ENCODE results near the gene PCNX1.

Gene PCNX1

DNA sequence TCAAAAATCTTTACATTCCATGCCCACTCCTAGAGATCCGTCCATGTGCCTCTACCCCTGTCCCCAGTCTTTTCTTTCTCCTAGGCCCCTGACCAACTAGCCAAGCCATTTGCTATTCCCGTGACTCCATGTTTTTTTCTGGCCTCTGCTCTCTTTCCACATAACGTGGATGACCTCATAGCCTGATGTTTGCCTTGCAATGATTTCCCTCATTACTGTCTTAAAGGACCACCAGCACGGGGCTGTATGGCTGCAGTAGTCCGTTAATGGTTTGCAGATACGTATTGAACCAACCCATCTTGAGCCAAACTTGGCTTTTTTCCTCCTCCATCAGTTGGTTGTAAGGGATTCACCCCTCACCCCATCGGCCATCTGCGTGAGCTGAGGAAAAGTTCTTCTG, 226.0 kb downstream of the PCNX1 start:
- H3K4me3 ChIP-seq (ENCODE audit: low read depth, low read length), result no peak overlapping the region

GRCh38 chr14:71135496-71135895, 228.2 kb downstream of the PCNX1 start:
- no peaks in the 10 kb centered on the region for H3K4me1 ChIP-seq (ENCODE audit: control insufficient read depth, insufficient read depth, low read length)
- no peak overlapping the region for H3K4me3 ChIP-seq (ENCODE audit: low read depth, low read length)
- no peaks in the 10 kb centered on the region for H3K9me3 ChIP-seq (ENCODE audit: control insufficient read depth, insufficient read depth, low read depth, low read length)
- H3K27ac ChIP-seq (ENCODE audit: extremely low read depth, low read depth, low read length), result no peak overlapping the region
- CTCF ChIA-PET, result interaction anchor here (0.6 to 1.8 kb wide), 2 partner anchors 30 to 720 kb away, joined by 3 to 5 read pairs; no protein-coding TSS in a partner anchor
- POLR2A ChIA-PET, result no interaction called here
- H3K36me3 ChIP-seq (ENCODE audit: control insufficient read depth in 2 of 2, insufficient read depth in 1 of 2, low read length in 2 of 2), result no peaks in the 10 kb centered on the region
- TF ChIP-seq SALL2 (tag by site-specific recombination; IDR thresholded peaks at IDR 0.05; ENCODE audit: borderline replicate concordance), result no peak
- TF ChIP-seq ZNF747 (tag by site-specific recombination; IDR thresholded peaks at IDR 0.05), result no peak
- TF ChIP-seq, protein P1, sequence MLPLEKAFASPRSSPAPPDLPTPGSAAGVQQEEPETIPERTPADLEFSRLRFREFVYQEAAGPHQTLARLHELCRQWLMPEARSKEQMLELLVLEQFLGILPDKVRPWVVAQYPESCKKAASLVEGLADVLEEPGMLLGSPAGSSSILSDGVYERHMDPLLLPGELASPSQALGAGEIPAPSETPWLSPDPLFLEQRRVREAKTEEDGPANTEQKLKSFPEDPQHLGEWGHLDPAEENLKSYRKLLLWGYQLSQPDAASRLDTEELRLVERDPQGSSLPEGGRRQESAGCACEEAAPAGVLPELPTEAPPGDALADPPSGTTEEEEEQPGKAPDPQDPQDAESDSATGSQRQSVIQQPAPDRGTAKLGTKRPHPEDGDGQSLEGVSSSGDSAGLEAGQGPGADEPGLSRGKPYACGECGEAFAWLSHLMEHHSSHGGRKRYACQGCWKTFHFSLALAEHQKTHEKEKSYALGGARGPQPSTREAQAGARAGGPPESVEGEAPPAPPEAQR (tag by site-specific recombination; IDR thresholded peaks at IDR 0.05), result no peak
- TF ChIP-seq WT1 (tag by site-specific recombination; IDR thresholded peaks at IDR 0.05), result no peak
- TF ChIP-seq ZNF174 (tag by site-specific recombination; IDR thresholded peaks at IDR 0.05), result no peak
- TF ChIP-seq ZNF423 (tag by site-specific recombination; IDR thresholded peaks at IDR 0.05), result no peak
- TF ChIP-seq, protein P2, sequence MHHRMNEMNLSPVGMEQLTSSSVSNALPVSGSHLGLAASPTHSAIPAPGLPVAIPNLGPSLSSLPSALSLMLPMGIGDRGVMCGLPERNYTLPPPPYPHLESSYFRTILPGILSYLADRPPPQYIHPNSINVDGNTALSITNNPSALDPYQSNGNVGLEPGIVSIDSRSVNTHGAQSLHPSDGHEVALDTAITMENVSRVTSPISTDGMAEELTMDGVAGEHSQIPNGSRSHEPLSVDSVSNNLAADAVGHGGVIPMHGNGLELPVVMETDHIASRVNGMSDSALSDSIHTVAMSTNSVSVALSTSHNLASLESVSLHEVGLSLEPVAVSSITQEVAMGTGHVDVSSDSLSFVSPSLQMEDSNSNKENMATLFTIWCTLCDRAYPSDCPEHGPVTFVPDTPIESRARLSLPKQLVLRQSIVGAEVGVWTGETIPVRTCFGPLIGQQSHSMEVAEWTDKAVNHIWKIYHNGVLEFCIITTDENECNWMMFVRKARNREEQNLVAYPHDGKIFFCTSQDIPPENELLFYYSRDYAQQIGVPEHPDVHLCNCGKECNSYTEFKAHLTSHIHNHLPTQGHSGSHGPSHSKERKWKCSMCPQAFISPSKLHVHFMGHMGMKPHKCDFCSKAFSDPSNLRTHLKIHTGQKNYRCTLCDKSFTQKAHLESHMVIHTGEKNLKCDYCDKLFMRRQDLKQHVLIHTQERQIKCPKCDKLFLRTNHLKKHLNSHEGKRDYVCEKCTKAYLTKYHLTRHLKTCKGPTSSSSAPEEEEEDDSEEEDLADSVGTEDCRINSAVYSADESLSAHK (tag by site-specific recombination; IDR thresholded peaks at IDR 0.05), result no peak

More for the DNA sequence above, 226.0 kb downstream of the PCNX1 start:
- H3K36me3 ChIP-seq (ENCODE audit: control insufficient read depth in 2 of 2, insufficient read depth in 1 of 2, low read length in 2 of 2), result no peaks in the 10 kb centered on the region
- H3K27ac ChIP-seq (ENCODE audit: extremely low read depth, low read depth, low read length), result no peak overlapping the region
- ChIA-PET POLR2A (no interaction called here), CTCF (interaction anchor here (0.6 to 1.7 kb wide), 4 partner anchors 29 to 797 kb away, joined by 3 to 7 read pairs (median 4); no protein-coding TSS in a partner anchor)
- H3K4me1 ChIP-seq (ENCODE audit: control insufficient read depth, insufficient read depth, low read length), result no peaks in the 10 kb centered on the region
- H3K9me3 ChIP-seq (ENCODE audit: control insufficient read depth, insufficient read depth, low read depth, low read length), result no peaks in the 10 kb centered on the region
- TF ChIP-seq TRIM28 (IDR thresholded peaks at IDR 0.05; ENCODE audit: borderline replicate concordance, low read length) (no peak), ZNF174 (tag by site-specific recombination; IDR thresholded peaks at IDR 0.05) (no peak), ZBTB17 (tag by site-specific recombination; IDR thresholded peaks at IDR 0.05) (no peak), BCL6B (tag by site-specific recombination; IDR thresholded peaks at IDR 0.05) (no peak), ZNF248 (tag by site-specific recombination; IDR thresholded peaks at IDR 0.05) (no peak), ZNF302 (tag by site-specific recombination; IDR thresholded peaks at IDR 0.05; ENCODE audit: low read depth) (no peak), HOXA7 (CRISPR knock-in tag; IDR thresholded peaks at IDR 0.05; ENCODE audit: borderline replicate concordance) (no peak), ZIC2 (tag by site-specific recombination; IDR thresholded peaks at IDR 0.05) (no peak)

DNA sequence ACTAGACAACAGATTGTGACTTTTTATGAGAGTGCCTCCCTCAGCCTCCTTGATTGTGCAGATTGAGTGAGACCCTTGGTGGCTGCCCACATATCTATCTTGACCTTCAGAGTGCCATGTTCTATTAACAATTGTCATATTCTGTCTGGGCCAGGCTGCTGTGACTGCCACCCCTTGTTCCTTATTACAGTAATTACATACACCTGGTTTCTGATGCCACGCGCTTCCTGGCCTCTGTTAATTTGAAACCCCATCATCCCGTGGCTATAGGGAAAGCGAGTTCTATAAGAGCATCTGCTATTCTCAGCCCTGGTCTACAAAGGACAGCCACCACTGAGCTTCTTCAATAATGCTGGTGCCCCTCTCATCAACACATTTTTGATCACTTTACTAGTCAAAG, 228.7 kb downstream of the PCNX1 start:
- Histone ChIP-seq H3K4me3 (ENCODE audit: low read depth, low read length) (no peak overlapping the region), H3K36me3 (ENCODE audit: control insufficient read depth in 2 of 2, insufficient read depth in 1 of 2, low read length in 2 of 2) (no peaks in the 10 kb centered on the region), H3K9me3 (ENCODE audit: control insufficient read depth, insufficient read depth, low read depth, low read length) (no peaks in the 10 kb centered on the region), H3K27ac (ENCODE audit: extremely low read depth, low read depth, low read length) (no peak overlapping the region), H3K4me1 (ENCODE audit: control insufficient read depth, insufficient read depth, low read length) (no peaks in the 10 kb centered on the region)
- ChIA-PET POLR2A (no interaction called here), CTCF (interaction anchor here (0.6 to 1.8 kb wide), 2 partner anchors 31 to 719 kb away, joined by 3 to 5 read pairs; no protein-coding TSS in a partner anchor)
- TF ChIP-seq, protein P3, sequence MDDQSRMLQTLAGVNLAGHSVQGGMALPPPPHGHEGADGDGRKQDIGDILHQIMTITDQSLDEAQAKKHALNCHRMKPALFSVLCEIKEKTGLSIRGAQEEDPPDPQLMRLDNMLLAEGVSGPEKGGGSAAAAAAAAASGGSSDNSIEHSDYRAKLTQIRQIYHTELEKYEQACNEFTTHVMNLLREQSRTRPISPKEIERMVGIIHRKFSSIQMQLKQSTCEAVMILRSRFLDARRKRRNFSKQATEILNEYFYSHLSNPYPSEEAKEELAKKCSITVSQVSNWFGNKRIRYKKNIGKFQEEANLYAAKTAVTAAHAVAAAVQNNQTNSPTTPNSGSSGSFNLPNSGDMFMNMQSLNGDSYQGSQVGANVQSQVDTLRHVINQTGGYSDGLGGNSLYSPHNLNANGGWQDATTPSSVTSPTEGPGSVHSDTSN (CRISPR knock-in tag; IDR thresholded peaks at IDR 0.05), result no peak
- TF ChIP-seq ZNF433 (tag by site-specific recombination; IDR thresholded peaks at IDR 0.05; ENCODE audit: low read depth) (no peak), ZNF341 (tag by site-specific recombination; IDR thresholded peaks at IDR 0.05; ENCODE audit: low read depth) (no peak), ZNF488 (tag by site-specific recombination; IDR thresholded peaks at IDR 0.05) (no peak), ZNF629 (tag by site-specific recombination; IDR thresholded peaks at IDR 0.05) (no peak)
- TF ChIP-seq, protein P4, sequence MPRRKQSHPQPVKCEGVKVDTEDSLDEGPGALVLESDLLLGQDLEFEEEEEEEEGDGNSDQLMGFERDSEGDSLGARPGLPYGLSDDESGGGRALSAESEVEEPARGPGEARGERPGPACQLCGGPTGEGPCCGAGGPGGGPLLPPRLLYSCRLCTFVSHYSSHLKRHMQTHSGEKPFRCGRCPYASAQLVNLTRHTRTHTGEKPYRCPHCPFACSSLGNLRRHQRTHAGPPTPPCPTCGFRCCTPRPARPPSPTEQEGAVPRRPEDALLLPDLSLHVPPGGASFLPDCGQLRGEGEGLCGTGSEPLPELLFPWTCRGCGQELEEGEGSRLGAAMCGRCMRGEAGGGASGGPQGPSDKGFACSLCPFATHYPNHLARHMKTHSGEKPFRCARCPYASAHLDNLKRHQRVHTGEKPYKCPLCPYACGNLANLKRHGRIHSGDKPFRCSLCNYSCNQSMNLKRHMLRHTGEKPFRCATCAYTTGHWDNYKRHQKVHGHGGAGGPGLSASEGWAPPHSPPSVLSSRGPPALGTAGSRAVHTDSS (tag by site-specific recombination; IDR thresholded peaks at IDR 0.05), result no peak
- TF ChIP-seq, protein P5, sequence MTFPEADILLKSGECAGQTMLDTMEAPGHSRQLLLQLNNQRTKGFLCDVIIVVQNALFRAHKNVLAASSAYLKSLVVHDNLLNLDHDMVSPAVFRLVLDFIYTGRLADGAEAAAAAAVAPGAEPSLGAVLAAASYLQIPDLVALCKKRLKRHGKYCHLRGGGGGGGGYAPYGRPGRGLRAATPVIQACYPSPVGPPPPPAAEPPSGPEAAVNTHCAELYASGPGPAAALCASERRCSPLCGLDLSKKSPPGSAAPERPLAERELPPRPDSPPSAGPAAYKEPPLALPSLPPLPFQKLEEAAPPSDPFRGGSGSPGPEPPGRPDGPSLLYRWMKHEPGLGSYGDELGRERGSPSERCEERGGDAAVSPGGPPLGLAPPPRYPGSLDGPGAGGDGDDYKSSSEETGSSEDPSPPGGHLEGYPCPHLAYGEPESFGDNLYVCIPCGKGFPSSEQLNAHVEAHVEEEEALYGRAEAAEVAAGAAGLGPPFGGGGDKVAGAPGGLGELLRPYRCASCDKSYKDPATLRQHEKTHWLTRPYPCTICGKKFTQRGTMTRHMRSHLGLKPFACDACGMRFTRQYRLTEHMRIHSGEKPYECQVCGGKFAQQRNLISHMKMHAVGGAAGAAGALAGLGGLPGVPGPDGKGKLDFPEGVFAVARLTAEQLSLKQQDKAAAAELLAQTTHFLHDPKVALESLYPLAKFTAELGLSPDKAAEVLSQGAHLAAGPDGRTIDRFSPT (tag by site-specific recombination; IDR thresholded peaks at IDR 0.05), result no peak

Data from HEK293 (cell line).